Parathyroid adenoma (tissue), 2 donors: ENCODE data around the gene ARHGAP24.
A peak's percentile ranks its signal among the peaks of the same experiment; 100 is the strongest.
"Not testable (repeated sequence)": the region's sequence is repeated elsewhere in the genome, so short reads cannot be mapped to it uniquely, and the experiment has no call there.

Source experiments
- H2AFZ ChIP-seq: fragments of 300-600 bp; sonication (generic); one replicate; pipeline ENCODE4 v1.7.0; 2017; ENCODE audit warnings: antibody characterized with exemption, mild to moderate bottlenecking
- H3K27ac ChIP-seq: fragments of 300-600 bp; sonication (generic); one replicate; pipeline ENCODE4 v1.7.0; 2017
- H3K27me3 ChIP-seq: fragments of 300-600 bp; sonication (generic); one replicate; pipeline ENCODE4 v1.7.0; 2017; ENCODE audit warnings: low read length; ENCODE audit not compliant: control insufficient read depth, insufficient read depth
- H3K36me3 ChIP-seq: fragments of 300-600 bp; sonication (generic); one replicate; pipeline ENCODE4 v1.7.0; 2017; ENCODE audit warnings: low read length; ENCODE audit not compliant: control insufficient read depth, insufficient read depth
- H3K4me1 ChIP-seq: fragments of 300-600 bp; sonication (generic); one replicate; pipeline ENCODE4 v1.7.0; 2017; ENCODE audit warnings: control low read depth
- H3K4me2 ChIP-seq: fragments of 300-600 bp; sonication (generic); one replicate; pipeline ENCODE4 v1.7.0; 2017; ENCODE audit warnings: low read length
- H3K4me3 ChIP-seq: fragments of 300-600 bp; sonication (generic); one replicate; pipeline ENCODE4 v1.7.0; 2017; ENCODE audit warnings: low read depth, low read length
- H3K79me2 ChIP-seq: fragments of 300-600 bp; sonication (generic); one replicate; pipeline ENCODE4 v1.7.0; 2017; ENCODE audit warnings: control low read depth
- H3K9ac ChIP-seq: fragments of 300-600 bp; sonication (generic); one replicate; pipeline ENCODE4 v1.7.0; 2017; ENCODE audit warnings: mild to moderate bottlenecking
- H3K9me3 ChIP-seq: fragments of 300-600 bp; sonication (generic); one replicate; pipeline ENCODE4 v1.7.0; 2017; ENCODE audit warnings: low read length; ENCODE audit not compliant: control insufficient read depth
- TF ChIP-seq, protein P1 (sequence below): fragments of 300-600 bp; sonication (generic); IDR thresholded peaks from one replicate; pipeline ENCODE4 v1.7.0; 2017; ENCODE audit warnings: antibody characterized with exemption, mild to moderate bottlenecking
- donor health status: primary hyperparathyroidism.

The ARHGAP24 gene

GRCh38 chr4:85833302-85833701 lies 358.4 kb downstream of the ARHGAP24 start:
- peak overlapping the region; percentile 11 for H2AFZ ChIP-seq
- H3K9ac ChIP-seq = no peak overlapping the region
- H3K27me3 ChIP-seq = no peaks in the 10 kb centered on the region
- no peaks in the 10 kb centered on the region for H3K79me2 ChIP-seq
- H3K4me2 ChIP-seq = no peak overlapping the region
- H3K27ac ChIP-seq = no peak overlapping the region
- TF ChIP-seq, protein P1, sequence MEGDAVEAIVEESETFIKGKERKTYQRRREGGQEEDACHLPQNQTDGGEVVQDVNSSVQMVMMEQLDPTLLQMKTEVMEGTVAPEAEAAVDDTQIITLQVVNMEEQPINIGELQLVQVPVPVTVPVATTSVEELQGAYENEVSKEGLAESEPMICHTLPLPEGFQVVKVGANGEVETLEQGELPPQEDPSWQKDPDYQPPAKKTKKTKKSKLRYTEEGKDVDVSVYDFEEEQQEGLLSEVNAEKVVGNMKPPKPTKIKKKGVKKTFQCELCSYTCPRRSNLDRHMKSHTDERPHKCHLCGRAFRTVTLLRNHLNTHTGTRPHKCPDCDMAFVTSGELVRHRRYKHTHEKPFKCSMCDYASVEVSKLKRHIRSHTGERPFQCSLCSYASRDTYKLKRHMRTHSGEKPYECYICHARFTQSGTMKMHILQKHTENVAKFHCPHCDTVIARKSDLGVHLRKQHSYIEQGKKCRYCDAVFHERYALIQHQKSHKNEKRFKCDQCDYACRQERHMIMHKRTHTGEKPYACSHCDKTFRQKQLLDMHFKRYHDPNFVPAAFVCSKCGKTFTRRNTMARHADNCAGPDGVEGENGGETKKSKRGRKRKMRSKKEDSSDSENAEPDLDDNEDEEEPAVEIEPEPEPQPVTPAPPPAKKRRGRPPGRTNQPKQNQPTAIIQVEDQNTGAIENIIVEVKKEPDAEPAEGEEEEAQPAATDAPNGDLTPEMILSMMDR = no peak
- no peaks in the 10 kb centered on the region for H3K4me1 ChIP-seq
- H3K9me3 ChIP-seq = no peaks in the 10 kb centered on the region
- H3K4me3 ChIP-seq = no peak overlapping the region
- H3K36me3 ChIP-seq = no peaks in the 10 kb centered on the region

DNA sequence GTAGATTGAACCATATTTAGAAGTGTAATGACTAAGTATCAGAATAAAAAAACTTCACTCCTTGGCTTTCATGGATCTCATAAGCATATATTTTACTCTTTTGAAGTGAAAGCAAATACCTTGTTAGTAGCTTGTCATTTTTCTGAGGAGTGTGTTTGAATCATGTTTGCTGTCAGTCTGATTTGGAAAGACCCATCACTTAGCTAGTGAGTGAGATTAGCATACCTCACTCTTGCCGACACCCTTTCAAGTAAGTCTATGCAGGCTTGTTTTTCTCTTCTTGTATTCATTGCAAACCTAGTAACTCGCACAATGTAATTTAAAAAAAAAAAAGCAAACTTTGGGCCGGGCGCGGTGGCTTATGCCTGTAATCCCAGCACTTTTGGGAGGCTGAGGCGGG lies 360.0 kb downstream of the ARHGAP24 start:
- H3K4me1 ChIP-seq = no peaks in the 10 kb centered on the region

GRCh38 chr4:85836588-85837438 lies 361.9 kb downstream of the ARHGAP24 start:
- Histone ChIP-seq H3K4me1 (no peaks in the 10 kb centered on the region), H3K4me2 (no peak overlapping the region), H3K27me3 (no peaks in the 10 kb centered on the region), H3K4me3 (no peak overlapping the region), H3K9me3 (no peaks in the 10 kb centered on the region), H3K79me2 (no peaks in the 10 kb centered on the region), H2AFZ (no peak overlapping the region), H3K36me3 (no peaks in the 10 kb centered on the region), H3K9ac (no peak overlapping the region), H3K27ac (no peak overlapping the region)
- TF ChIP-seq, protein P1 = no peak

More for the DNA sequence above, 360.0 kb downstream of the ARHGAP24 start:
- H3K27me3 ChIP-seq = no peaks in the 10 kb centered on the region
- no peak overlapping the region for H3K4me2 ChIP-seq
- no peak overlapping the region for H2AFZ ChIP-seq
- no peak overlapping the region for H3K9ac ChIP-seq
- H3K36me3 ChIP-seq = no peaks in the 10 kb centered on the region
- TF ChIP-seq, protein P1 = no peak
- no peaks in the 10 kb centered on the region for H3K9me3 ChIP-seq
- H3K79me2 ChIP-seq = no peaks in the 10 kb centered on the region
- no peak overlapping the region for H3K4me3 ChIP-seq
- no peak overlapping the region for H3K27ac ChIP-seq

DNA sequence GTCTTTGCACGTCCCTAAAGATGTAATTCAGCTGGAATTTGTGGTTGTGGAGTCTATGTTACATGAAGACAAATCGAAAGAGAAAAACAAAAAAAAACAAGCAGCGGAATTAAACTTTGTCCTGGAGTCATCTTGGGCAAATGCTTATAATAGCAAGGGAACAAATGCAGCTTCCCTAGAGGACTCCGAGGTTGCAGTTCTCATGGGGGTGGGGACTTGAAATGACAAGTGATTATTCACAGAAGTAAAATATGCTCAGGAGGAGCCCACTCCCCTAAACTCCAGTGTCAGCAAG lies 362.4 kb downstream of the ARHGAP24 start:
- no peaks in the 10 kb centered on the region for H3K79me2 ChIP-seq
- H3K4me2 ChIP-seq = no peak overlapping the region
- H3K9me3 ChIP-seq = no peaks in the 10 kb centered on the region
- no peaks in the 10 kb centered on the region for H3K4me1 ChIP-seq
- no peak overlapping the region for H3K4me3 ChIP-seq
- H3K27me3 ChIP-seq = no peaks in the 10 kb centered on the region
- no peak overlapping the region for H2AFZ ChIP-seq
- peak overlapping the region; percentile 24 for H3K27ac ChIP-seq
- TF ChIP-seq, protein P1 = no peak
- no peak overlapping the region for H3K9ac ChIP-seq
- H3K36me3 ChIP-seq = no peaks in the 10 kb centered on the region

DNA sequence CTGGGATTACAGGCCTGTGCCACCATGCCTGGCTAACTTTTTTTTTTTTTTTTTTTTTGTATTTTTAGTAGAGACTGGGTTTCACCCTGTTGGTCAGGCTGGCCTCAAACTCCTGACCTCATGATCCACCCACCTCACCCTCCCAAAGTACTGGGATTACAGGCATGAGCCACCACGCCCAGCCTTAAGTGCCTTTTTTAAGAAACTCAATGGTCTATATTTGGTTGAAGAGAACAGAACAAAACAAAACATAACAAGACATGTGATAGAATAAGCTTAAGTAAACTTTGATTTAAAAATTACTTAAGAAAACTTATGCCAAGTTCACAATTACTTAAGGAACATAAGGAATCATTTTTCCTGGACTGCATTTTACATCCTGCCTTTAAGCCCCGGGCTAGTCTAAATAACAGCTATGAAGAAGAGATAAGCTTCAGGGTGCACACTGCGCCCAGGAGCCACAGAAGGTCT lies 365.1 kb downstream of the ARHGAP24 start:
- H3K27ac ChIP-seq, H3K9me3 ChIP-seq, H3K36me3 ChIP-seq, H3K4me1 ChIP-seq, H2AFZ ChIP-seq, H3K4me2 ChIP-seq, H3K4me3 ChIP-seq, H3K27me3 ChIP-seq, H3K79me2 ChIP-seq, H3K9ac ChIP-seq: not testable (repeated sequence)
